Activated CD8-positive, alpha-beta memory T cell treated with anti-CD3 and anti-CD28 coated beads, Interleukin-2, amount 50 U/mL, for 4 hours (primary cell): Measurements from ENCODE around the gene C1QTNF6.
"Not testable (repeated sequence)": the region's sequence is repeated elsewhere in the genome, so short reads cannot be mapped to it uniquely, and the experiment has no call there.

ENCODE experiments used
- DNase-seq: peaks from one replicate; pipeline ENCODE4 v3.0.0-alpha.2; 2020

C1QTNF6 gene

GRCh38 chr22:37206841-37207821, 19.1 kb upstream of the C1QTNF6 start:
- DNase-seq: peak; percentile 14

- DNase-seq: no peak
Measured at GRCh38 chr22:37206118-37206840, 18.2 kb upstream of the C1QTNF6 start.

GRCh38 chr22:37205046-37205445, 17.0 kb upstream of the C1QTNF6 start:
- DNase-seq: no peak

GRCh38 chr22:37204045-37204655, 16.1 kb upstream of the C1QTNF6 start:
- DNase-seq: no peak

GRCh38 chr22:37203354-37204044, 15.5 kb upstream of the C1QTNF6 start:
- no peak for DNase-seq

- no peak for DNase-seq
Measured at GRCh38 chr22:37202716-37203115, 14.7 kb upstream of the C1QTNF6 start.

- DNase-seq: no peak
Measured at GRCh38 chr22:37202001-37202555, 14.0 kb upstream of the C1QTNF6 start.

GRCh38 chr22:37201443-37201820, 13.4 kb upstream of the C1QTNF6 start:
- not testable (repeated sequence) for DNase-seq

GRCh38 chr22:37199760-37200108, 11.7 kb upstream of the C1QTNF6 start:
- no peak for DNase-seq

GRCh38 chr22:37199103-37199759, 11.2 kb upstream of the C1QTNF6 start:
- peak; percentile 99 for DNase-seq

GRCh38 chr22:37198258-37199102, 10.4 kb upstream of the C1QTNF6 start:
- peak; percentile 95 for DNase-seq

- no peak for DNase-seq
Measured at GRCh38 chr22:37197451-37198257, 9.6 kb upstream of the C1QTNF6 start.

- DNase-seq: no peak
Measured at GRCh38 chr22:37196539-37197450, 8.7 kb upstream of the C1QTNF6 start.

GRCh38 chr22:37195921-37196320, 7.9 kb upstream of the C1QTNF6 start:
- no peak for DNase-seq

- DNase-seq: no peak
Measured at GRCh38 chr22:37194750-37195149, 6.7 kb upstream of the C1QTNF6 start.

GRCh38 chr22:37193629-37194191, 5.7 kb upstream of the C1QTNF6 start:
- no peak for DNase-seq

GRCh38 chr22:37192741-37193140, 4.7 kb upstream of the C1QTNF6 start:
- DNase-seq: no peak

GRCh38 chr22:37192204-37192603, 4.2 kb upstream of the C1QTNF6 start:
- no peak for DNase-seq
